ENCODE data around the gene PIEZO2.

The PIEZO2 gene

DNA sequence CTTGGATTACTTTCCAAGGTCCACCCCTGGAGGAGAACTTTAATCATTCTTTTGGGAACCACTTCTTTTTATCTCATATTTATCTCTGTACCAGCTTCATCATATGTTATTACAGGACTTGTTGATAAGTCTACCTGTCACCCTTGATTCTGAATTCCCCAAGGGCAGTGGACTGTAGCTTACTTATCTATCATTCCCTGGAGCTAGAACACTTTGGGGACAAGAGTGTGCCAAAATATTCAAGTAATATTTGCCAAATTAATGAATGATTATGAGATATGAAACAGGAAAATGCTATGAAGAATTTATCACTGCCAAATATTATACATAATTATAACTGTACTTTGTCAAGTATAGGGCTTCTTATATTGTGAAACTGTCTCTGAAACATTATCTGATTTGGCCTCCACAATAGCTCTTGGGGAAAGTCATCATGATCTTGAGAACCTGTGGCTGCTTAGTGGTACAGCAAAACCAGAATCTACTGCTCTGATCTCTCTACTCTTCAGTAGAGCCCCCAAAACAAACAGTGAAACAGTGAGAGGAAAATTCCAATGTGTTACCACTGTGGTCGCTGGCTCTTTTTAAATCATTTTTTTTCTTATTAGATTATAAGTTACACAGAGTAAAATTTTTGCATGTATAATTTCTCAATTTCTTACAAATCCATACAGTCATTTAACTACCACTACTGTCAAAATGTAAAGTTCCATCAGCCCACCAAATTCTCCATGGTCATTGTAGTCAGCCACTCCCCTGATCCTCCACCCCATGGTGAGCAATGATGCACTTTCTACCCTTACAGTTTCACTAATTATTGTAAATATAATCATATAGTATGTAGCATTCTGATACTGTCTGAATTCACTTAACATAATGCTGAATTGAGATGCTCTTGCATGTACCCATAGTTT lies 197.5 kb downstream of the PIEZO2 start:
- TF ChIP-seq TOX (CRISPR knock-in tag; IDR thresholded peaks at IDR 0.05; ENCODE audit: borderline replicate concordance) (no peak), ZNF70 (CRISPR knock-in tag; IDR thresholded peaks at IDR 0.05) (no peak)
- no peak for ATAC-seq

DNA sequence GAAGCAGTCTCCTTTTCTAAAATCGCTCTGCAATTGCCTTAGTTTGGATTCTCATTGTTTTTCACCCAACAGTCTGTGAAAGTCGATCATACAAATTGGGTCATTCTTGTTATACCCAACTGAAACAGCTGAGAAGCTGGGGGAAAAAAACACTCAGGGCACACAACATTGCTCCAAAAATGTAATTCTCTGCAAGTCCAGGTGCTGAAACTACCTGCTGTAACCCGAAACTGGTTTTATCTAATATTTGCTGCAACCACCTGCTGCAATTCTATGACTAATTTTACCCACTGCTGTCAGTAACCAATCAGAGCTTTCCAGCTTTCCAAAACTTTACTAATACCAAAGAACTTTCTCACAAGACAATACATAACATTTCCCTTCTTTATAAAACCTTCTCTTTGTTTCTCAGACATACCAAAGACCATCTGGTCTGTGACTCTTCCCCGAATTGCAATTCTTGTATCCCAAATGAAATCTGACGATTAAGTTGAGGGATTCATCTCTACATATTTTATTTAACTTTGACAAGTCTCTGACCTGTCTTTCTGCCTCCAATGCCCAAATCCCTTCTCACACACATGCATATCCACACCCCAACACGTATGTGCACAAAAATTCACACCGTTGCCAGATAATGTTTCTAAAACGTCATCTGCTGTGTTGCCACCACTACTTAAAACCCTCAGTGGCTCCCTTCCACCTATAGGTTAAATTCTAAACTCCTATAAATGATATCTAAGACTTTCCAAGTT lies 198.3 kb downstream of the PIEZO2 start:
- no peak for TF ChIP-seq TOX (CRISPR knock-in tag; IDR thresholded peaks at IDR 0.05; ENCODE audit: borderline replicate concordance)
- no peak for TF ChIP-seq ZFP3 (CRISPR knock-in tag; IDR thresholded peaks at IDR 0.05)
- no peak for TF ChIP-seq ISL1 (CRISPR knock-in tag; IDR thresholded peaks at IDR 0.05)
- no peak for TF ChIP-seq SNAI2 (CRISPR knock-in tag; IDR thresholded peaks at IDR 0.05)
- no peak for TF ChIP-seq GLIS3 (CRISPR knock-in tag; IDR thresholded peaks at IDR 0.05)
- TF ChIP-seq, protein P1, sequence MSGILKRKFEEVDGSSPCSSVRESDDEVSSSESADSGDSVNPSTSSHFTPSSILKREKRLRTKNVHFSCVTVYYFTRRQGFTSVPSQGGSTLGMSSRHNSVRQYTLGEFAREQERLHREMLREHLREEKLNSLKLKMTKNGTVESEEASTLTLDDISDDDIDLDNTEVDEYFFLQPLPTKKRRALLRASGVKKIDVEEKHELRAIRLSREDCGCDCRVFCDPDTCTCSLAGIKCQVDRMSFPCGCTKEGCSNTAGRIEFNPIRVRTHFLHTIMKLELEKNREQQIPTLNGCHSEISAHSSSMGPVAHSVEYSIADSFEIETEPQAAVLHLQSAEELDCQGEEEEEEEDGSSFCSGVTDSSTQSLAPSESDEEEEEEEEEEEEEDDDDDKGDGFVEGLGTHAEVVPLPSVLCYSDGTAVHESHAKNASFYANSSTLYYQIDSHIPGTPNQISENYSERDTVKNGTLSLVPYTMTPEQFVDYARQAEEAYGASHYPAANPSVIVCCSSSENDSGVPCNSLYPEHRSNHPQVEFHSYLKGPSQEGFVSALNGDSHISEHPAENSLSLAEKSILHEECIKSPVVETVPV (CRISPR knock-in tag; IDR thresholded peaks at IDR 0.05) = no peak
- TF ChIP-seq, protein P2, sequence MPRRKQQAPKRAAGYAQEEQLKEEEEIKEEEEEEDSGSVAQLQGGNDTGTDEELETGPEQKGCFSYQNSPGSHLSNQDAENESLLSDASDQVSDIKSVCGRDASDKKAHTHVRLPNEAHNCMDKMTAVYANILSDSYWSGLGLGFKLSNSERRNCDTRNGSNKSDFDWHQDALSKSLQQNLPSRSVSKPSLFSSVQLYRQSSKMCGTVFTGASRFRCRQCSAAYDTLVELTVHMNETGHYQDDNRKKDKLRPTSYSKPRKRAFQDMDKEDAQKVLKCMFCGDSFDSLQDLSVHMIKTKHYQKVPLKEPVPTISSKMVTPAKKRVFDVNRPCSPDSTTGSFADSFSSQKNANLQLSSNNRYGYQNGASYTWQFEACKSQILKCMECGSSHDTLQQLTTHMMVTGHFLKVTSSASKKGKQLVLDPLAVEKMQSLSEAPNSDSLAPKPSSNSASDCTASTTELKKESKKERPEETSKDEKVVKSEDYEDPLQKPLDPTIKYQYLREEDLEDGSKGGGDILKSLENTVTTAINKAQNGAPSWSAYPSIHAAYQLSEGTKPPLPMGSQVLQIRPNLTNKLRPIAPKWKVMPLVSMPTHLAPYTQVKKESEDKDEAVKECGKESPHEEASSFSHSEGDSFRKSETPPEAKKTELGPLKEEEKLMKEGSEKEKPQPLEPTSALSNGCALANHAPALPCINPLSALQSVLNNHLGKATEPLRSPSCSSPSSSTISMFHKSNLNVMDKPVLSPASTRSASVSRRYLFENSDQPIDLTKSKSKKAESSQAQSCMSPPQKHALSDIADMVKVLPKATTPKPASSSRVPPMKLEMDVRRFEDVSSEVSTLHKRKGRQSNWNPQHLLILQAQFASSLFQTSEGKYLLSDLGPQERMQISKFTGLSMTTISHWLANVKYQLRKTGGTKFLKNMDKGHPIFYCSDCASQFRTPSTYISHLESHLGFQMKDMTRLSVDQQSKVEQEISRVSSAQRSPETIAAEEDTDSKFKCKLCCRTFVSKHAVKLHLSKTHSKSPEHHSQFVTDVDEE (CRISPR knock-in tag; IDR thresholded peaks at IDR 0.05) = no peak
- TF ChIP-seq ESRRG (CRISPR knock-in tag; IDR thresholded peaks at IDR 0.05) = no peak
- no peak for TF ChIP-seq ZNF70 (CRISPR knock-in tag; IDR thresholded peaks at IDR 0.05)
- TF ChIP-seq, protein P3, sequence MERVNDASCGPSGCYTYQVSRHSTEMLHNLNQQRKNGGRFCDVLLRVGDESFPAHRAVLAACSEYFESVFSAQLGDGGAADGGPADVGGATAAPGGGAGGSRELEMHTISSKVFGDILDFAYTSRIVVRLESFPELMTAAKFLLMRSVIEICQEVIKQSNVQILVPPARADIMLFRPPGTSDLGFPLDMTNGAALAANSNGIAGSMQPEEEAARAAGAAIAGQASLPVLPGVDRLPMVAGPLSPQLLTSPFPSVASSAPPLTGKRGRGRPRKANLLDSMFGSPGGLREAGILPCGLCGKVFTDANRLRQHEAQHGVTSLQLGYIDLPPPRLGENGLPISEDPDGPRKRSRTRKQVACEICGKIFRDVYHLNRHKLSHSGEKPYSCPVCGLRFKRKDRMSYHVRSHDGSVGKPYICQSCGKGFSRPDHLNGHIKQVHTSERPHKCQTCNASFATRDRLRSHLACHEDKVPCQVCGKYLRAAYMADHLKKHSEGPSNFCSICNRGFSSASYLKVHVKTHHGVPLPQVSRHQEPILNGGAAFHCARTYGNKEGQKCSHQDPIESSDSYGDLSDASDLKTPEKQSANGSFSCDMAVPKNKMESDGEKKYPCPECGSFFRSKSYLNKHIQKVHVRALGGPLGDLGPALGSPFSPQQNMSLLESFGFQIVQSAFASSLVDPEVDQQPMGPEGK (CRISPR knock-in tag; IDR thresholded peaks at IDR 0.05; ENCODE audit: borderline replicate concordance) = no peak
- TF ChIP-seq BACH2 (CRISPR knock-in tag; IDR thresholded peaks at IDR 0.05; ENCODE audit: borderline replicate concordance) = no peak
- TF ChIP-seq PPARA (CRISPR knock-in tag; IDR thresholded peaks at IDR 0.05; ENCODE audit: borderline replicate concordance) = no peak
- TF ChIP-seq RARB (CRISPR knock-in tag; IDR thresholded peaks at IDR 0.05) = no peak
- ATAC-seq = no peak

DNA sequence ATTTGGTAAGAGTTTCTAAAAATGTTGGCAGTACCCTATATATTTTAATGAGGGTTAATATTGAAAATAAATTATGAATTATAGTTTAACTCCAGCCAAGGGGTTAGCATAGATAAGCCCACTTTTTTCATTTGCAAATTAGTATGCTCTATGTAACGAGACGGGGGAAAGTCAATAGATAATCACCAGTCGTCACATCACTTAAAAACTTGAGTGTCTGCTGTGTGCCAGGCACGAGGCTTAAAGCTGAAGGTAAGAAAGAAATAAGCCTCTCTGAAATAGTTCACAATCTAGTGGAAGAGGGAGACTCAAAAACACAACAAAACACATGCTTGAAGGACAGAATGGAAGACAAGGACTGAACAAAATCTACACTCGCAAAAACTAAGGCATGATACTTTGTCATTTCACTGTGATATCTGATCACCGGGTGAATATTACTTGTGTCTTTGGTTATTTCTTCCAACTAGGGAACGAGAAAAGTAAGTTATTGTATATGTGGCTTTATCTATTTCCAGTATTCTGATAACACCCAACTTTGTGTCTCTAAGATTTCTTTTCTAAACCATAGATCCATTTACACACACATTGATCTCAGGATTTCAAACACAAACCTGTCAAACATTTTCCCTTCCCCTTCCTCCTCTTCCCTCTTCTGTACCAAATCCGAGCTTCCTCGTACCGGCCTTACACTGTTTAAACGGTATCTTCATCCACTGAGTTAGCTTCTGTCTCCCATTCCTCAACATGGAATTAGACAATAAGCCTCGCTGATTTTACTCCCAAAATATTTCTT lies 199.1 kb downstream of the PIEZO2 start:
- no peak for ATAC-seq

More for the DNA sequence above, 199.1 kb downstream of the PIEZO2 start:
- TF ChIP-seq TOX (CRISPR knock-in tag; IDR thresholded peaks at IDR 0.05; ENCODE audit: borderline replicate concordance) (no peak), ZNF70 (CRISPR knock-in tag; IDR thresholded peaks at IDR 0.05) (no peak), RARB (CRISPR knock-in tag; IDR thresholded peaks at IDR 0.05) (no peak), TCF4 (CRISPR knock-in tag; IDR thresholded peaks at IDR 0.05; ENCODE audit: borderline replicate concordance) (no peak), ZNF565 (CRISPR knock-in tag; conservative IDR thresholded peaks at IDR 0.05; ENCODE audit: low read depth) (no peak), SNAI2 (CRISPR knock-in tag; IDR thresholded peaks at IDR 0.05) (no peak), GLIS3 (CRISPR knock-in tag; IDR thresholded peaks at IDR 0.05) (no peak), ZC3H10 (CRISPR knock-in tag; IDR thresholded peaks at IDR 0.05) (no peak), ZNF8 (CRISPR knock-in tag; IDR thresholded peaks at IDR 0.05) (no peak), ARNTL (CRISPR knock-in tag; IDR thresholded peaks at IDR 0.05; ENCODE audit: borderline replicate concordance, low read depth) (no peak), ZFP3 (CRISPR knock-in tag; IDR thresholded peaks at IDR 0.05) (no peak)
- TF ChIP-seq, protein P2 (CRISPR knock-in tag; IDR thresholded peaks at IDR 0.05) = no peak
- TF ChIP-seq, protein P3 (CRISPR knock-in tag; IDR thresholded peaks at IDR 0.05; ENCODE audit: borderline replicate concordance) = no peak
- TF ChIP-seq, protein P4, sequence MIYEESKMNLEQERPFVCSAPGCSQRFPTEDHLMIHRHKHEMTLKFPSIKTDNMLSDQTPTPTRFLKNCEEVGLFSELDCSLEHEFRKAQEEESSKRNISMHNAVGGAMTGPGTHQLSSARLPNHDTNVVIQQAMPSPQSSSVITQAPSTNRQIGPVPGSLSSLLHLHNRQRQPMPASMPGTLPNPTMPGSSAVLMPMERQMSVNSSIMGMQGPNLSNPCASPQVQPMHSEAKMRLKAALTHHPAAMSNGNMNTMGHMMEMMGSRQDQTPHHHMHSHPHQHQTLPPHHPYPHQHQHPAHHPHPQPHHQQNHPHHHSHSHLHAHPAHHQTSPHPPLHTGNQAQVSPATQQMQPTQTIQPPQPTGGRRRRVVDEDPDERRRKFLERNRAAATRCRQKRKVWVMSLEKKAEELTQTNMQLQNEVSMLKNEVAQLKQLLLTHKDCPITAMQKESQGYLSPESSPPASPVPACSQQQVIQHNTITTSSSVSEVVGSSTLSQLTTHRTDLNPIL (CRISPR knock-in tag; IDR thresholded peaks at IDR 0.05; ENCODE audit: low read depth) = no peak
- TF ChIP-seq, protein P1 (CRISPR knock-in tag; IDR thresholded peaks at IDR 0.05) = no peak

All from SK-N-SH treated with all-trans-retinoic acid at 6 μM for 48 hours (cell line).